ENCODE data around the gene PLN. TPM values are rescaled to one million over a fixed set of nuclear protein-coding genes. Genes with fewer than 3 reads are reported as not detected.

Gene PLN
- total RNA-seq, 1 experiment from 2014 or later = not detected

DNA sequence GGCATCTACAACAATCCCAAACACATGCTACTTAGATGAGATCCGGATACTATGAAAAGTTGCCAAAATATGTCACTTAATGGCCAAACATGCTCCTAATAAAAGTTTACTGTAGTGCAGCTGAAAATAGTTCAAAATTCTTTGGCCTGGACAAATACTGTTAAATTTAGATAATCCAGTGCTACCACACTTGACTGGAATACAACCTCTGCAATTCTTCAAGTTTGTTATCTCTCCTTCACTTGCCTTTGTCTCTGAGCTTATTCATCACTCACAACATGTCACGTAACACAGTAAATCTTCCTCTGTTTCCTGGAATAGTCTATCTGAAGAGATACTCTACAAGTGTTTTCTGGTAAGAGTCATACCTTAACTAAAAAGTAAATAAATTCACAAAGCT lies 10.5 kb upstream of the PLN start (continued):
- TF ChIP-seq GABPB1 (CRISPR knock-in tag; IDR thresholded peaks at IDR 0.05) (no peak), NFE2L1 (CRISPR knock-in tag; IDR thresholded peaks at IDR 0.05) (no peak), CBFB (CRISPR knock-in tag; IDR thresholded peaks at IDR 0.05; ENCODE audit: low read depth) (no peak), TEAD4 (CRISPR knock-in tag; IDR thresholded peaks at IDR 0.05) (no peak)
- TF ChIP-seq, protein P1, sequence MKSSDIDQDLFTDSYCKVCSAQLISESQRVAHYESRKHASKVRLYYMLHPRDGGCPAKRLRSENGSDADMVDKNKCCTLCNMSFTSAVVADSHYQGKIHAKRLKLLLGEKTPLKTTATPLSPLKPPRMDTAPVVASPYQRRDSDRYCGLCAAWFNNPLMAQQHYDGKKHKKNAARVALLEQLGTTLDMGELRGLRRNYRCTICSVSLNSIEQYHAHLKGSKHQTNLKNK (CRISPR knock-in tag; IDR thresholded peaks at IDR 0.05) = no peak
- TF ChIP-seq, protein P2, sequence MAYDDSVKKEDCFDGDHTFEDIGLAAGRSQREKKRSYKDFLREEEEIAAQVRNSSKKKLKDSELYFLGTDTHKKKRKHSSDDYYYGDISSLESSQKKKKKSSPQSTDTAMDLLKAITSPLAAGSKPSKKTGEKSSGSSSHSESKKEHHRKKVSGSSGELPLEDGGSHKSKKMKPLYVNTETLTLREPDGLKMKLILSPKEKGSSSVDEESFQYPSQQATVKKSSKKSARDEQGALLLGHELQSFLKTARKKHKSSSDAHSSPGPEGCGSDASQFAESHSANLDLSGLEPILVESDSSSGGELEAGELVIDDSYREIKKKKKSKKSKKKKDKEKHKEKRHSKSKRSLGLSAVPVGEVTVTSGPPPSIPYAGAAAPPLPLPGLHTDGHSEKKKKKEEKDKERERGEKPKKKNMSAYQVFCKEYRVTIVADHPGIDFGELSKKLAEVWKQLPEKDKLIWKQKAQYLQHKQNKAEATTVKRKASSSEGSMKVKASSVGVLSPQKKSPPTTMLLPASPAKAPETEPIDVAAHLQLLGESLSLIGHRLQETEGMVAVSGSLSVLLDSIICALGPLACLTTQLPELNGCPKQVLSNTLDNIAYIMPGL (CRISPR knock-in tag; IDR thresholded peaks at IDR 0.05) = no peak
- TF ChIP-seq, protein P3, sequence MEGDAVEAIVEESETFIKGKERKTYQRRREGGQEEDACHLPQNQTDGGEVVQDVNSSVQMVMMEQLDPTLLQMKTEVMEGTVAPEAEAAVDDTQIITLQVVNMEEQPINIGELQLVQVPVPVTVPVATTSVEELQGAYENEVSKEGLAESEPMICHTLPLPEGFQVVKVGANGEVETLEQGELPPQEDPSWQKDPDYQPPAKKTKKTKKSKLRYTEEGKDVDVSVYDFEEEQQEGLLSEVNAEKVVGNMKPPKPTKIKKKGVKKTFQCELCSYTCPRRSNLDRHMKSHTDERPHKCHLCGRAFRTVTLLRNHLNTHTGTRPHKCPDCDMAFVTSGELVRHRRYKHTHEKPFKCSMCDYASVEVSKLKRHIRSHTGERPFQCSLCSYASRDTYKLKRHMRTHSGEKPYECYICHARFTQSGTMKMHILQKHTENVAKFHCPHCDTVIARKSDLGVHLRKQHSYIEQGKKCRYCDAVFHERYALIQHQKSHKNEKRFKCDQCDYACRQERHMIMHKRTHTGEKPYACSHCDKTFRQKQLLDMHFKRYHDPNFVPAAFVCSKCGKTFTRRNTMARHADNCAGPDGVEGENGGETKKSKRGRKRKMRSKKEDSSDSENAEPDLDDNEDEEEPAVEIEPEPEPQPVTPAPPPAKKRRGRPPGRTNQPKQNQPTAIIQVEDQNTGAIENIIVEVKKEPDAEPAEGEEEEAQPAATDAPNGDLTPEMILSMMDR (IDR thresholded peaks at IDR 0.05) = no peak
- TF ChIP-seq, protein P4, sequence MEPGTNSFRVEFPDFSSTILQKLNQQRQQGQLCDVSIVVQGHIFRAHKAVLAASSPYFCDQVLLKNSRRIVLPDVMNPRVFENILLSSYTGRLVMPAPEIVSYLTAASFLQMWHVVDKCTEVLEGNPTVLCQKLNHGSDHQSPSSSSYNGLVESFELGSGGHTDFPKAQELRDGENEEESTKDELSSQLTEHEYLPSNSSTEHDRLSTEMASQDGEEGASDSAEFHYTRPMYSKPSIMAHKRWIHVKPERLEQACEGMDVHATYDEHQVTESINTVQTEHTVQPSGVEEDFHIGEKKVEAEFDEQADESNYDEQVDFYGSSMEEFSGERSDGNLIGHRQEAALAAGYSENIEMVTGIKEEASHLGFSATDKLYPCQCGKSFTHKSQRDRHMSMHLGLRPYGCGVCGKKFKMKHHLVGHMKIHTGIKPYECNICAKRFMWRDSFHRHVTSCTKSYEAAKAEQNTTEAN (CRISPR knock-in tag; IDR thresholded peaks at IDR 0.05) = no peak

- DNase-seq (ENCODE audit: low spot score) = no peak
- ATAC-seq = no peak
- H3K27ac Mint-ChIP-seq = no peak overlapping the region; the same call in 1 of the 2 replicates
- POLR2A ChIA-PET = no interaction called here
- CTCF ChIA-PET = interaction anchor here (1.0 kb wide), 1 partner anchor 702 kb away, joined by 3 read pairs; no protein-coding TSS in a partner anchor
- H3K36me3 Mint-ChIP-seq = no peaks in the 10 kb centered on the region
- H3K9me3 Mint-ChIP-seq = no peaks in the 10 kb centered on the region
- no peaks in the 10 kb centered on the region; the same call in 1 of the 2 replicates for H3K27me3 Mint-ChIP-seq (ENCODE audit: low read depth)
- peaks cover 10% of the 10 kb centered on the region for H3K4me1 Mint-ChIP-seq
- H3K4me3 Mint-ChIP-seq = no peak overlapping the region
- TF ChIP-seq ETV6 (CRISPR knock-in tag; IDR thresholded peaks at IDR 0.05) (no peak), E2F1 (CRISPR knock-in tag; IDR thresholded peaks at IDR 0.05) (no peak), HMGA2 (CRISPR knock-in tag; IDR thresholded peaks at IDR 0.05) (no peak), MYBL2 (CRISPR knock-in tag; IDR thresholded peaks at IDR 0.05) (no peak), ZNF396 (CRISPR knock-in tag; IDR thresholded peaks at IDR 0.05; ENCODE audit: borderline replicate concordance) (no peak), SP1 (CRISPR knock-in tag; conservative IDR thresholded peaks at IDR 0.05) (no peak)
- TF ChIP-seq, protein P5, sequence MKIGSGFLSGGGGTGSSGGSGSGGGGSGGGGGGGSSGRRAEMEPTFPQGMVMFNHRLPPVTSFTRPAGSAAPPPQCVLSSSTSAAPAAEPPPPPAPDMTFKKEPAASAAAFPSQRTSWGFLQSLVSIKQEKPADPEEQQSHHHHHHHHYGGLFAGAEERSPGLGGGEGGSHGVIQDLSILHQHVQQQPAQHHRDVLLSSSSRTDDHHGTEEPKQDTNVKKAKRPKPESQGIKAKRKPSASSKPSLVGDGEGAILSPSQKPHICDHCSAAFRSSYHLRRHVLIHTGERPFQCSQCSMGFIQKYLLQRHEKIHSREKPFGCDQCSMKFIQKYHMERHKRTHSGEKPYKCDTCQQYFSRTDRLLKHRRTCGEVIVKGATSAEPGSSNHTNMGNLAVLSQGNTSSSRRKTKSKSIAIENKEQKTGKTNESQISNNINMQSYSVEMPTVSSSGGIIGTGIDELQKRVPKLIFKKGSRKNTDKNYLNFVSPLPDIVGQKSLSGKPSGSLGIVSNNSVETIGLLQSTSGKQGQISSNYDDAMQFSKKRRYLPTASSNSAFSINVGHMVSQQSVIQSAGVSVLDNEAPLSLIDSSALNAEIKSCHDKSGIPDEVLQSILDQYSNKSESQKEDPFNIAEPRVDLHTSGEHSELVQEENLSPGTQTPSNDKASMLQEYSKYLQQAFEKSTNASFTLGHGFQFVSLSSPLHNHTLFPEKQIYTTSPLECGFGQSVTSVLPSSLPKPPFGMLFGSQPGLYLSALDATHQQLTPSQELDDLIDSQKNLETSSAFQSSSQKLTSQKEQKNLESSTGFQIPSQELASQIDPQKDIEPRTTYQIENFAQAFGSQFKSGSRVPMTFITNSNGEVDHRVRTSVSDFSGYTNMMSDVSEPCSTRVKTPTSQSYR (CRISPR knock-in tag; IDR thresholded peaks at IDR 0.05) = no peak
These were observed 5.7 kb upstream of the PLN start for GRCh38 chr6:118542184-118542952.

Measured in WTC11 (cell line).